NCI-H82 treated with DMSO at 0.1 percent for 48 hours (cell line): Measurements from ENCODE around the gene METTL15.
"Not testable (repeated sequence)": the region's sequence is repeated elsewhere in the genome, so short reads cannot be mapped to it uniquely, and the experiment has no call there.

Experiments
- DNase-seq: peaks from one replicate; lab custom pipeline; 2025; ENCODE audit not compliant: unreplicated experiment; lab: John Stamatoyannopoulos, UW

METTL15 gene, protein sequence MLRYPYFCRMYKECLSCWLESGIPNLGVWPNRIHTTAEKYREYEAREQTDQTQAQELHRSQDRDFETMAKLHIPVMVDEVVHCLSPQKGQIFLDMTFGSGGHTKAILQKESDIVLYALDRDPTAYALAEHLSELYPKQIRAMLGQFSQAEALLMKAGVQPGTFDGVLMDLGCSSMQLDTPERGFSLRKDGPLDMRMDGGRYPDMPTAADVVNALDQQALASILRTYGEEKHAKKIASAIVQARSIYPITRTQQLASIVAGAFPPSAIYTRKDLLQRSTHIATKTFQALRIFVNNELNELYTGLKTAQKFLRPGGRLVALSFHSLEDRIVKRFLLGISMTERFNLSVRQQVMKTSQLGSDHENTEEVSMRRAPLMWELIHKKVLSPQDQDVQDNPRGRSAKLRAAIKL

GRCh38 chr11:28107750-28108618, at the start of gene METTL15, which contains the start of gene KIF18A:
TSS of gene METTL15 (plus strand) at chr11:28108388. CDS start at chr11:28113335, 4,947 bp downstream.
TSS of gene KIF18A (minus strand) at chr11:28108156. CDS start at chr11:28097947, 10,209 bp downstream.
- peak; percentile 78 for DNase-seq

DNA sequence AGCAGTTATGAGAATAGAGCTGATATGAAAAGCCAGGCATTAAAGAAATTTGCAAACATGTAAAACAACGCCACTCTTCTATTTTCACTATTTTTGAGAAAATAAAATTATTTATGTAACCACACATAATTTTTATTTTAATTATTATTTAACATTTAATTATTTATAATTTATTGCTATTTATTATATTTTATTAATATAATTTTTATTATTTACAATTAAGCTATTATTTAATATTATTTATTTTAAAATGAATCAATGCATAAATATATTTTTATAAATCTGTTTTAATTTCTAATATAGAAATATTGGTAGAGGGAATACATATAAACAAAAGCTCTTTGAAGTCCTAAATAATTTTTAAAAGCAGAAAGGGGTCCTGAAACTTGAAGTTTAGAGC, 36.9 kb upstream of the METTL15 start:
- DNase-seq: no peak

DNA sequence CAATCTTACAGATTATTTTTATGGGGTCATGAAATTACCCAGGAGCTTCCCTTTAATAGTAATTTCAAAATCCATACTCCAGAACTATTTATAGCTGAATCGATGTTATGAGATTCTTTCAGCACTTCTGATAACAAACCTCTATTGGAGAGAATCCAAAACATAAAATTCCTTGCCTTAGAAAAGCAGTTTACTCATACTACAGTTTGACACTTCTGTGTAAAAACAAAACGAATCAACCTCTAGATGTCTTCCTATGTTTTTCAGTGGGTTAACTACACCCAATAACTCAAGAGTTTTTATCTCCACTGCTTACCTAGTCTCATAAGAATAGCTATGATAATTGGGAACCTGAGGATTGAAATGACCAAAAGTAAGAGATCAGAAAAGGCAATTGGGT, 35.9 kb upstream of the METTL15 start:
- no peak for DNase-seq

- no peak for DNase-seq
Observed at GRCh38 chr11:28077521-28077920, 30.7 kb upstream of the METTL15 start.

DNA sequence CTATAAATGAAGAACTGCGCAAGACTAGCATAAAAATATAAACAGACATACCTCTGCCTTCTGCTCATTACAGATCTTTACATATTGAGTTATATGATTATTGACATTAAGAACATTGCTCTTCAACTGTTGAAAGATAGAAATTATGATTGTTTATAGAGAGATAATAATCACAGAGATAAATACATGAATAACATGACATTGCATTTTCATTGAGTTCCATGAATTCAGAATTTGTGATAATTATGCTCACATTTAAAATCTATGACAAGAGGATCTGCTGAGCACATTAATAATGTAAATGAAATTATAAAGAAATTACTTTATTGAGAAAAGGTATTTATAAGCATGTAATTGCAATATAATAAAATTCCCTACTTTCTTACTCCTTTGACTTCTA, 25.1 kb upstream of the METTL15 start:
- no peak for DNase-seq

DNA sequence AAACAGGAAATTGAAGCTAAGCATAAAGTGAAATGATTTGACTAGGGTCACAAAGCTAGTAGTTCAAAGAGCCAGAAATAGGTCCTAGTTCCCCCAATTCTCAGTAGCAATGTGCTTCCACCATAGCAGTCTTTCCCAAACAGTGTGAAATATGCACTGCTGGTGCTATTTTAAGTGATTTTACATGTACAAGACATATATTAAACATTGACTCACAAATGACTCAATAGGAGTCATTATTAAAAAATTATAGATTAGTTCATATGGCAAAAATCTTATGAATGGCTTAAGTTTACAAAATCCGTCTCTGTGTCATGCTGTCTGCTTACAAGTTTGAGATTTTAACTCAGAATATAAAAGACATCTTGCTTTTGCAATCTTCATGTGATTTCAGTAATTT, 21.6 kb upstream of the METTL15 start:
- DNase-seq: no peak

DNA sequence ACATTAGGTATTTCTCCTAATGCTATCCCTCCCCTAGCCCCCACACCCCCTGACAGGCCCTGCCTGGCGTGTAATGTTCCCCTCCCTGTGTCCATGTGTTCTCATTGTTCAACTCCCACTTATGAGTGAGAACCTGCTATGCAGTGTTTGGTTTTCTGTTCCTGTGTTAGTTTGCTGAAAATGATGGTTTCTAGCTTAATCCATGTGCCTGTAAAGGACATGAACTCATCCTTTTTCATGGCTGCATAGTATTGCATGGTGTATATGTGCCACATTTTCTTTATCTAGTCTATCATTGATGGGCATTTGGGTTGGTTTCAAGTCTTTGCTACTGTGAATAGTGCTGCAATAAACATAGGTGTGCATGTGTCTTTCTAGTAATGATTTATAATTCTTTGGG, 21.0 kb upstream of the METTL15 start:
- DNase-seq: not testable (repeated sequence)

- DNase-seq: not testable (repeated sequence)
Observed at GRCh38 chr11:28087693-28088092, 20.5 kb upstream of the METTL15 start.

DNA sequence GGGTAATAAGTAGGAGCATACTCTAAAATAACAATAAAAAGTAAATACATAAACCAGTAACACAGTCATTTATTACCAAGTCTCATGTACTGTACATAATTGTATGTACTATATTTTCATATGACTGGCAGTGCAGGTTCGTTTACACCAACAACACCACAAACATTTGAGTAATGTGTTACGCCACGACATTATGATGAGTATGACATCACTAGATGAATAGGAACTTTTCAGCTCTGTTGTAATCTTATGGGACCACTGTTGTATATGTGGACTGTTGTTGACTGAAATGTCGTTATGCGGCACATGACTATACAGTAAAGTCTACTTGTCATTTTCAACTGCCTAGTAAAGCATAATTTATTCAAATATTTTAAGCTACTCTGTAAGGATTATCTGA, 18.8 kb upstream of the METTL15 start:
- DNase-seq: no peak

GRCh38 chr11:28090052-28090749, 18.0 kb upstream of the METTL15 start:
- no peak for DNase-seq

DNA sequence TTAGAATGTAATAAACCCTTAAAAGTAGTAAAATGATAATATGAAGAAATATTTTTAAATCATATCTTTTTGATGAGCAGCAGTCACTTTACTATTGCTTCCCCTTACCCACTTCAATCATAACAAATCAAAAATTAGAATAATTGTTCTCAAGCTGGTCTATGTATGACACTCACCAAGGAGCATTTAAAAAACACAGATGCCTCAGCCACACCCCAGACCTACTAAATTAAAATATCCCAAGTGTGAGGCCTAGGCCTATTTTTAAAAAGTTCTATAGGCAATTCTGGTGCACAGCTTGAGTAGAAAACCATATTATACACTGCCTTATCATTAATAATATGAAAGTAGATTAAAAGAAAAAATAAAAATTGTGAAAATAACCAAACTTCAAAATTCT, 15.4 kb upstream of the METTL15 start:
- DNase-seq: no peak

- DNase-seq: no peak
Observed at GRCh38 chr11:28098257-28098656, 9.9 kb upstream of the METTL15 start.

DNA sequence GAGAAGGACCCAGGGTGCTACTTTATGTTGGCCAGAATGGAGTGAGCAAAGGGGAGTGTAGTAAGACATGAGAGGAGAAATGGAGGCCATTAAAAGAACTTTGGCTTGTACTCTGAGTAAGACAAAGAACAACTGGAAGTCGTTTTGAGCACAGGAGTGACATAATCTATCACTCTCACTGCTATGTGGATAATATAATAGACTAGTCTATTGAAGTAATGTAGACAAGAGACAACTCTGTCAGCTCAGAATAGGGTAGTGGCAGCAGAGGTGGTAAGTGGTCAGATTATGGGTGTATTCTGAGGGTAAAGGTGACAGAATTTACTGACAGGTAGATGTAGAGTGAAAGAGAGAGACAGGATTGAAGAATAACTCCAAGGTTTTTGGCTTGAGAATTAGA, 8.5 kb upstream of the METTL15 start:
- no peak for DNase-seq

DNA sequence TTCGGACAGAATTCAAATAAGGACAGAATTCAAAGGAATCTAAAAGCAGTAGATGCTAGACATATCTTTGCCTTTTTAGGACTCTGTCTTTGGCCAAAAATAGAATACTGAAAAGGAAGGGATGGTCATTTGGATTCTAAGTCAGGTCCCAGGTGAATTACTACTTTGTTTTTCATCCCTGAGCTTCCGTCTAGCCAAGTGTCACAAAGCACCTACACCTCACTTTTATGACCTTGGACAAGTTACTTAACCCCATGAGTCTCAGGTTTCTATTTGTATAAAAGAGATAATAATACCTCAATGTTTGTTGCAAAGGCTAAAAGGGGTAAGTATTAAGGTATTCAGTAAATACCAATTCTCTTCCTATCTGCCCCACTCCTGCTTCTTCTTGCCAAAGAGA, 7.5 kb upstream of the METTL15 start:
- no peak for DNase-seq

DNA sequence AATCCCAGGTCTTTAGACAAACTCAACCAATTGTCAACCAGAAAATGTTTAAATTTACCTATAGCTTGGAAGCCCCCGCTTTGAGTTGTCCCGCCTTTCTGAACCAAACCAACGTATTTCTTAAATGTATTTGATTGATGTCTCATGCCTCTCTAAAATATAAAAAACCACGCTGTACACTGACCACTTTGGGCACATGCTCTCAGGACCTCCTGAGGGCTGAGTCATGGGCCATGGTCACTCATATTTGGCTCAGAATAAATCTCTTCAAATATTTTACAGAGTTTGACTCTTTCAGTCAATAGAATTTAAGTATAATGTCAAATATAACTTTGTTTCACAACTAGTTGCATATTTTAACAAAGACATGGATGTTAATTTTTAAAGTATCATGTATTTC, 5.9 kb upstream of the METTL15 start:
- not testable (repeated sequence) for DNase-seq

- DNase-seq: no peak
Observed at GRCh38 chr11:28104425-28104824, 3.8 kb upstream of the METTL15 start.

GRCh38 chr11:28104984-28105383, 3.2 kb upstream of the METTL15 start:
- no peak for DNase-seq

GRCh38 chr11:28105869-28106268, 2.3 kb upstream of the METTL15 start:
- DNase-seq: no peak

DNA sequence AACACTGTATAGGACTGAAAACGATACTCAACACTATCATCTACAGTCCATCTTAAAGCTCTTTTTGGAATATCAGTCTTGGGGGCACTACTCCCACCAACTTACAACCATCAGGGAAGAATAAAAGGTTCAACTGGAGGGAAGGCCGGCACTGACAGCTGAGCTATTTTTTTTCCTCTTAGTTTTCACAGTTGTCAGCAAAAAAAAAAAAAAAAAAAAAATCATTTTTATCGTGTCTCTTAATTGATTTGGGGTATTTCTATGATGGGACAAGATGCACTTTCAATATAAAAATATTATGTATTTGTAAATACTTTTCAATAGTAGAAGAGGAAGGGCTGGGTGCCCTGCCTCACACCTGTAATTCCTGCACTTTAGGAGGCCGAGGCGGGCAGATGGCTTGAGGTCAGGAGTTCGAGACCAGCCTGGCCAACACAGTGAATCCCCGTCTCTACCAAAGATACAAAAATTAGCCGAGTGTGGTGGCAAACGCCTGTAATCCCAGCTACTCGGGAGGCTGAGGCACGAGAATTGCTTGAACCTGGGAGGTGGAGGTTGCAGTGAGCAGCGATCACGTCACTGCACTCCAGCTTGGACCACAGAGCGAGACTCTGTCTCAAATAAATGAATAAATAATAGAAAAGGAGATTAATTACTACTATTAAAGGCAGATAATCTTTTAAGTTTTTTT, 1.7 kb upstream of the METTL15 start:
- DNase-seq: no peak

DNA sequence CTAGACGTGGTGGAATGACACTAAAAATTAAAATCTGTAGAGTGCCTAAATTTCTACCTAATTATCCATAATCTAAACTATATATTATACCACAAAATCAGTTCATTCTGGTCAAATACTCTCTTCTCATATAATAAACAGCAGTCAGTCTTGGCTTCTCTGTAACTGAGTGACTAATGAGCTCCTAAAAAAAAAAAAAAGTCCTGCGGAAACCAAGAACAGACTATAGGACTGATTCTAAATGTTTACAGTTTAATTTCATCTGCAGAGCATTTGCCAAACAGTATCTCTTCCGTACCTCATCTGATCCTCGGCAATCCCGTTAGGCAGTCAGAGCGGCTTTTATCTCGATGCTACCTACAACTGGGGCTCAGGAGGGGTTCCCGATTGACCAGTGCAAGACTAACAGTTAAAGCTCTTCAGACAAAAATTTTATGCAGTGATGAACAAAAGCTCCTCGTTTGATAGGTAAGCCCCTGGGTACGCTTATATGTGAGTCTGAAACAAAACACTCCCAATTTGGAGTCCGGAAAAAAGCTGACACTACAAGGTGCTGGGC, 918 bp upstream of the METTL15 start:
- DNase-seq: peak; percentile 12
